HG03571 (cell line): Measurements from ENCODE around the gene AQP1.

Experiments used
- ATAC-seq: cut with Tn5 transposase; IDR thresholded peaks from one replicate; pipeline ENCODE4 v1.9.1; 2021; ENCODE audit not compliant: unreplicated experiment

AQP1 gene

GRCh38 chr7:30905078-30906012 is 6.3 kb upstream of the AQP1 start:
- ATAC-seq = no peak

- no peak for ATAC-seq
Observed at GRCh38 chr7:30906014-30906413, 5.6 kb upstream of the AQP1 start.

- no peak for ATAC-seq
Observed at GRCh38 chr7:30906515-30907240, 5.0 kb upstream of the AQP1 start.

GRCh38 chr7:30907527-30908267 is 4.0 kb upstream of the AQP1 start:
- no peak for ATAC-seq

- no peak for ATAC-seq
Observed at GRCh38 chr7:30908681-30909080, 3.0 kb upstream of the AQP1 start.

GRCh38 chr7:30909431-30909830 is 2.2 kb upstream of the AQP1 start:
- no peak for ATAC-seq

- ATAC-seq = no peak
Observed at GRCh38 chr7:30910411-30911073, 1.1 kb upstream of the AQP1 start.

- no peak for ATAC-seq
Observed at GRCh38 chr7:30911133-30911532, 520 bp upstream of the AQP1 start.

- ATAC-seq = no peak
Observed at GRCh38 chr7:30912021-30912730, 523 bp downstream of the AQP1 start.

GRCh38 chr7:30912731-30912985 is 1.0 kb downstream of the AQP1 start:
- no peak for ATAC-seq

- ATAC-seq = no peak
Observed at GRCh38 chr7:30912986-30913811, 1.5 kb downstream of the AQP1 start.

- no peak for ATAC-seq
Observed at GRCh38 chr7:30913821-30914515, 2.3 kb downstream of the AQP1 start.

GRCh38 chr7:30914596-30914995 is 2.9 kb downstream of the AQP1 start:
- ATAC-seq = no peak

- ATAC-seq = no peak
Observed at GRCh38 chr7:30915005-30915601, 3.5 kb downstream of the AQP1 start.

GRCh38 chr7:30915751-30916150 is 4.1 kb downstream of the AQP1 start:
- ATAC-seq = no peak

- no peak for ATAC-seq
Observed at GRCh38 chr7:30916255-30916654, 4.6 kb downstream of the AQP1 start.

GRCh38 chr7:30916767-30917166 is 5.1 kb downstream of the AQP1 start:
- ATAC-seq = no peak

GRCh38 chr7:30917216-30917893 is 5.7 kb downstream of the AQP1 start:
- ATAC-seq = no peak
